Liver (tissue), 9 donors: ENCODE data around the gene ADCY3. TPM values are rescaled to one million over a fixed set of nuclear protein-coding genes. Genes with fewer than 3 reads are reported as not detected.

Source experiments
- DNase-seq: peaks from one replicate; pipeline ENCODE4 v3.0.0-alpha.2; 2017; ENCODE audit warnings: low spot score
- H3K27ac ChIP-seq, 2 donors: one replicate each; pipeline ENCODE4 v1.7.0; 2013; ENCODE audit warnings: inconsistent platforms in 2 of 2, low read length in 2 of 2, control low read depth in 1 of 2, low read depth in 1 of 2, mild to moderate bottlenecking in 1 of 2
- H3K27me3 ChIP-seq, 4 donors: one replicate each; pipeline versions ENCODE4 v1.6.1 to v1.7.0; 2013; ENCODE audit warnings: low read length in 3 of 4, inconsistent platforms in 1 of 4, mild to moderate bottlenecking in 1 of 4, moderate library complexity in 1 of 4; ENCODE audit not compliant: control insufficient read depth in 4 of 4, insufficient read depth in 4 of 4
- H3K36me3 ChIP-seq, 4 donors: one replicate each; pipeline versions ENCODE4 v1.6.1 to v1.7.0; 2013; ENCODE audit warnings: low read length in 3 of 4, mild to moderate bottlenecking in 3 of 4, low read depth in 1 of 4, moderate library complexity in 1 of 4; ENCODE audit not compliant: control insufficient read depth in 4 of 4, insufficient read depth in 3 of 4
- H3K4me1 ChIP-seq, 4 donors: one replicate each; pipeline versions ENCODE4 v1.6.1 to v1.7.0; 2013; ENCODE audit warnings: low read length in 3 of 4, mild to moderate bottlenecking in 3 of 4, moderate library complexity in 1 of 4; ENCODE audit not compliant: control insufficient read depth in 4 of 4, insufficient read depth in 4 of 4
- H3K4me3 ChIP-seq, 3 donors: one replicate each; pipeline versions ENCODE4 v1.6.1 to v1.7.0; 2013; ENCODE audit warnings: low read length in 3 of 3, control low read depth in 1 of 3, low read depth in 1 of 3, mild to moderate bottlenecking in 1 of 3
- H3K9ac ChIP-seq, 2 donors: one replicate each; pipeline ENCODE4 v1.7.0; 2013; ENCODE audit warnings: low read length in 2 of 2, mild to moderate bottlenecking in 2 of 2, moderate library complexity in 2 of 2, control low read depth in 1 of 2, low read depth in 1 of 2
- H3K9me3 ChIP-seq, 4 donors: one replicate each; pipeline versions ENCODE4 v1.6.1 to v1.7.0; 2013; ENCODE audit warnings: low read length in 3 of 4; ENCODE audit not compliant: control insufficient read depth in 4 of 4
- ATF3 ChIP-seq: IDR thresholded peaks from 2 replicates; pipeline ENCODE4 v1.6.1; 2016; ENCODE audit warnings: antibody characterized with exemption
- CTCF ChIP-seq: fragments of 150-350 bp; IDR thresholded peaks from 2 replicates; pipeline ENCODE4 v1.5.1; 2017; ENCODE audit warnings: improper control_type of control experiment, low read depth, low read length; ENCODE audit not compliant: missing input control
- EGR1 ChIP-seq, 2 donors: IDR thresholded peaks; 2 replicates each; pipeline ENCODE4 v1.6.1; 2016 to 2018; ENCODE audit warnings: antibody characterized with exemption in 2 of 2, low read depth in 2 of 2
- FOXA1 ChIP-seq: IDR thresholded peaks from 2 replicates; pipeline ENCODE4 v1.6.1; 2016; ENCODE audit warnings: antibody characterized with exemption
- GABPA ChIP-seq, 2 donors: IDR thresholded peaks in 1 of 2; conservative IDR thresholded peaks in 1 of 2; 2 replicates each; pipeline ENCODE4 v1.6.1; 2016; ENCODE audit warnings: antibody characterized with exemption in 2 of 2, mild to moderate bottlenecking in 1 of 2, moderate library complexity in 1 of 2
- HNF4G ChIP-seq: IDR thresholded peaks from 2 replicates; pipeline ENCODE4 v1.6.1; 2016; ENCODE audit warnings: antibody characterized with exemption
- JUND ChIP-seq, 2 donors: IDR thresholded peaks; 2 replicates each; pipeline ENCODE4 v1.6.1; 2016; ENCODE audit warnings: antibody characterized with exemption in 2 of 2
- MAX ChIP-seq: IDR thresholded peaks from 2 replicates; pipeline ENCODE4 v1.6.1; 2016; ENCODE audit warnings: antibody characterized with exemption
- NR2F2 ChIP-seq: IDR thresholded peaks from 2 replicates; pipeline ENCODE4 v1.6.1; 2016; ENCODE audit warnings: antibody characterized with exemption
- RAD21 ChIP-seq, 2 donors: IDR thresholded peaks; 2 replicates each; pipeline ENCODE4 v1.6.1; 2016; ENCODE audit warnings: antibody characterized with exemption in 2 of 2, mild to moderate bottlenecking in 2 of 2
- REST ChIP-seq: IDR thresholded peaks from 2 replicates; pipeline ENCODE4 v1.6.1; 2016; ENCODE audit warnings: antibody characterized with exemption, mild to moderate bottlenecking
- RXRA ChIP-seq, 2 donors: IDR thresholded peaks; 2 replicates each; pipeline ENCODE4 v1.6.1; 2017 to 2018; ENCODE audit warnings: antibody characterized with exemption in 2 of 2, mild to moderate bottlenecking in 1 of 2
- SP1 ChIP-seq: IDR thresholded peaks from 2 replicates; pipeline ENCODE4 v1.6.1; 2018; ENCODE audit warnings: antibody characterized with exemption, mild to moderate bottlenecking
- TAF1 ChIP-seq: conservative IDR thresholded peaks from 2 replicates; pipeline ENCODE4 v1.6.1; 2016; ENCODE audit warnings: antibody characterized with exemption, mild to moderate bottlenecking
- YY1 ChIP-seq: IDR thresholded peaks from 2 replicates; pipeline ENCODE4 v1.6.1; 2016; ENCODE audit warnings: antibody characterized with exemption, mild to moderate bottlenecking
- ZBTB33 ChIP-seq: IDR thresholded peaks from 2 replicates; pipeline ENCODE4 v1.6.1; 2016; ENCODE audit warnings: antibody characterized with exemption
- WGBS: extraction: QIAGEN DNeasy Blood & Tissue Kit; methylation state at CpG from one replicate; pipeline ENCODE4 v1.1.7; 2013; 5-methylcytosine and 5-hydroxymethylcytosine counted together
- polyA plus RNA-seq, 2 donors: library from polyadenylated mRNA; stranded (reverse) in 1 of 2; unstranded in 1 of 2; fragments of 200-250 nt in 1 of 2; fragments of >200 nt in 1 of 2; fragmentation: Nextera tagmentation in 1 of 2; extraction: Ambion mirVana in 1 of 2; gene quantifications; one replicate each; pipeline versions ENCODE4 v1.2.1 to v1.2.3, GENCODE V29; 2013 to 2015
- total RNA-seq, 2 donors: library from RNA; depleted of rRNA; stranded (reverse); fragments of >200 nt; gene quantifications; one replicate each; pipeline ENCODE4 v1.2.3, GENCODE V29; 2014
- donor health status: healthy.
- donor health status: healthy.
- donor health status: healthy.
- donor health status: healthy.
- donor health status: healthy.

The ADCY3 gene
- total and polyA plus RNA-seq, 4 donors: 0.99 to 8.4 (median 6.4) TPM

GRCh38 chr2:24917731-24918325, 2.2 kb downstream of the ADCY3 start:
- Histone ChIP-seq H3K9ac (no peak overlapping the region), H3K36me3 (no peaks in the 10 kb centered on the region), H3K27me3 (peaks cover 0 to 3% (median 0%) of the 10 kb centered on the region in 4 donors), H3K4me1 (peaks cover 0 to 13% (median 7%) of the 10 kb centered on the region in 4 donors), H3K4me3 (no peak overlapping the region), H3K9me3 (no peaks in the 10 kb centered on the region), H3K27ac (no peak overlapping the region)
- DNase-seq: no peak
- WGBS: 88% methylated on average over 12 of the region's 12 CpGs
- no peak for TF ChIP-seq CTCF
- no peak for TF ChIP-seq EGR1 (IDR thresholded peaks at IDR 0.05; ENCODE audit: low read depth in 2 of 2)
- no peak for TF ChIP-seq RXRA (IDR thresholded peaks at IDR 0.05)
- TF ChIP-seq ATF3: no peak
- no peak for TF ChIP-seq SP1
- no peak for TF ChIP-seq FOXA1
- TF ChIP-seq RAD21 (IDR thresholded peaks at IDR 0.05): no peak
- TF ChIP-seq YY1: no peak

- peaks cover 0 to 3% (median 0%) of the 10 kb centered on the region in 4 donors for H3K27me3 ChIP-seq
- H3K27ac ChIP-seq: no peak overlapping the region
- DNase-seq: no peak
- TF ChIP-seq JUND (IDR thresholded peaks at IDR 0.05) (no peak), RAD21 (IDR thresholded peaks at IDR 0.05) (no peak), RXRA (IDR thresholded peaks at IDR 0.05) (no peak), ZBTB33 (no peak), GABPA (IDR thresholded peaks at IDR 0.05 in 1 of 2, conservative IDR thresholded peaks at IDR 0.05 in 1 of 2) (no peak), TAF1 (no peak), SP1 (no peak), MAX (no peak), ATF3 (no peak), NR2F2 (no peak), CTCF (no peak), EGR1 (IDR thresholded peaks at IDR 0.05; ENCODE audit: low read depth in 2 of 2) (no peak), FOXA1 (no peak), YY1 (no peak), HNF4G (no peak), REST (no peak)
- no peak overlapping the region for H3K4me3 ChIP-seq
- no peaks in the 10 kb centered on the region for H3K9me3 ChIP-seq
- no peaks in the 10 kb centered on the region for H3K36me3 ChIP-seq
- WGBS: 82% methylated on average over 7 of the region's 7 CpGs
- peaks cover 0 to 13% (median 7%) of the 10 kb centered on the region in 4 donors for H3K4me1 ChIP-seq
- H3K9ac ChIP-seq: no peak overlapping the region
Observed at GRCh38 chr2:24917086-24917485, 3.0 kb downstream of the ADCY3 start.
